ENCODE data around the gene ZNF821.

GRCh38 chr16:71899171-71899570, 15.2 kb upstream of the ZNF821 start:
- TF ChIP-seq RBBP5 (conservative IDR thresholded peaks at IDR 0.05) (no peak), JUND (IDR thresholded peaks at IDR 0.05; ENCODE audit: low read depth, low read length) (no peak), REST (IDR thresholded peaks at IDR 0.05; ENCODE audit: low read depth, low read length) (no peak), CTCF (IDR thresholded peaks at IDR 0.05 in 2 of 3, conservative IDR thresholded peaks at IDR 0.05 in 1 of 3; ENCODE audit: control insufficient read depth in 2 of 3, extremely low read depth in 1 of 3, insufficient read depth in 1 of 3, low read depth in 3 of 3, low read length in 3 of 3) (no peak), ATF7 (IDR thresholded peaks at IDR 0.05; ENCODE audit: low read depth) (no peak), SMC3 (IDR thresholded peaks at IDR 0.05; ENCODE audit: borderline replicate concordance, low read length) (no peak), ZNF274 (IDR thresholded peaks at IDR 0.05; ENCODE audit: insufficient read depth, insufficient read length) (no peak), HDGF (IDR thresholded peaks at IDR 0.05) (no peak)

Measured in GM12878 (cell line).